ENCODE results near the gene KSR1. TPM values are rescaled to one million over a fixed set of nuclear protein-coding genes. Genes with fewer than 3 reads are reported as not detected.

Gene KSR1
- total and polyA plus RNA-seq, 9 of the 15 experiments (the other 6 are each of a cell fraction or from before 2014, with no cell fraction given) = 1.4 to 51.7 (median 18.4) TPM

DNA sequence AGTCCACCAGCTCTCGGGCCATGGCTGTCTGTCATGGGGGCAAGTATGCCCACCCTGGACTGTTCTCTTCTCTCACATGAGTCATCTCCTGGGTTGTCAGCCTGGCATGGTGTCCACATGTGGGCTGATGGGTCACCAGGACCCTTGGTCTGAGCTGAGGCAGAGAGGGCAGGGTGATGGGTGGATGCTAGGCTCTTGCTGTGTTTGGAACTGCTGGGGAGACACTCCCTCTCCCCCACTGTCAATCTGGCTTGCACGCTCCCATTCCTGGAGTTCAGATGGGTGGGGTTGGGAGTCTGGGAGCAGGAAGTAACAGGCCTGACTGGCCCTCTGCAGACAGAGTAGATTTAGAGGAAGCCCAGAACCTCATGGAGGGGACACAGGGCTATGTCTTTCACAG is 28.9 kb downstream of the KSR1 start:
- POLR2A ChIA-PET = interaction anchor here (0.5 to 1.3 kb wide), 2 partner anchors 12 to 335 kb away, joined by 3 read pairs; no protein-coding TSS in a partner anchor
- H4K20me1 ChIP-seq (replicated peaks; ENCODE audit: control insufficient read depth, insufficient read depth, low read length) = no peaks in the 10 kb centered on the region

More for the DNA sequence above, 28.9 kb downstream of the KSR1 start:
- TF ChIP-seq HNRNPL (IDR thresholded peaks at IDR 0.05; ENCODE audit: low read depth, low read length) = no peak
- no peak for TF ChIP-seq GTF2A2 (tag; IDR thresholded peaks at IDR 0.05)
- no peak for TF ChIP-seq ZNF79 (CRISPR knock-in tag; IDR thresholded peaks at IDR 0.05; ENCODE audit: low read depth)
- TF ChIP-seq NR2C1 (IDR thresholded peaks at IDR 0.05) = no peak
- TF ChIP-seq NR2C1 (tag; IDR thresholded peaks at IDR 0.05) = no peak
- TF ChIP-seq STAG1 (CRISPR knock-in tag; IDR thresholded peaks at IDR 0.05; ENCODE audit: borderline replicate concordance) = no peak
- no peak for TF ChIP-seq MTA1 (IDR thresholded peaks at IDR 0.05; ENCODE audit: borderline replicate concordance)
- TF ChIP-seq, protein P1, sequence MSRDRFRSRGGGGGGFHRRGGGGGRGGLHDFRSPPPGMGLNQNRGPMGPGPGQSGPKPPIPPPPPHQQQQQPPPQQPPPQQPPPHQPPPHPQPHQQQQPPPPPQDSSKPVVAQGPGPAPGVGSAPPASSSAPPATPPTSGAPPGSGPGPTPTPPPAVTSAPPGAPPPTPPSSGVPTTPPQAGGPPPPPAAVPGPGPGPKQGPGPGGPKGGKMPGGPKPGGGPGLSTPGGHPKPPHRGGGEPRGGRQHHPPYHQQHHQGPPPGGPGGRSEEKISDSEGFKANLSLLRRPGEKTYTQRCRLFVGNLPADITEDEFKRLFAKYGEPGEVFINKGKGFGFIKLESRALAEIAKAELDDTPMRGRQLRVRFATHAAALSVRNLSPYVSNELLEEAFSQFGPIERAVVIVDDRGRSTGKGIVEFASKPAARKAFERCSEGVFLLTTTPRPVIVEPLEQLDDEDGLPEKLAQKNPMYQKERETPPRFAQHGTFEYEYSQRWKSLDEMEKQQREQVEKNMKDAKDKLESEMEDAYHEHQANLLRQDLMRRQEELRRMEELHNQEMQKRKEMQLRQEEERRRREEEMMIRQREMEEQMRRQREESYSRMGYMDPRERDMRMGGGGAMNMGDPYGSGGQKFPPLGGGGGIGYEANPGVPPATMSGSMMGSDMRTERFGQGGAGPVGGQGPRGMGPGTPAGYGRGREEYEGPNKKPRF (IDR thresholded peaks at IDR 0.05; ENCODE audit: low read depth, low read length) = no peak
- TF ChIP-seq ASH1L (IDR thresholded peaks at IDR 0.05; ENCODE audit: borderline replicate concordance, low read depth, partially characterized antibody) = no peak
- TF ChIP-seq GATA2 (CRISPR knock-in tag; IDR thresholded peaks at IDR 0.05) = no peak
- TF ChIP-seq ZSCAN32 (CRISPR knock-in tag; IDR thresholded peaks at IDR 0.05) = no peak
- no peak for TF ChIP-seq ESRRB (CRISPR knock-in tag; IDR thresholded peaks at IDR 0.05; ENCODE audit: borderline replicate concordance)
- no peak for TF ChIP-seq CAMTA2 (CRISPR knock-in tag; conservative IDR thresholded peaks at IDR 0.05)
- no peak for TF ChIP-seq SPI1 (IDR thresholded peaks at IDR 0.05; ENCODE audit: borderline replicate concordance, low read depth, low read length)
- no TSS peak for BruUV-seq (replicated peaks)
- CTCF ChIA-PET (ENCODE audit: low intra/inter-chr PET ratio) = no interaction called here
- in situ Hi-C loops (cut with MboI) (no loop called here), intact Hi-C loops (cut with micrococcal nuclease) (no loop called here)
- no peak overlapping the region for H3K4me3 ChIP-seq
- peaks cover 10 to 12% of the 10 kb centered on the region in 2 experiments; a peak in 4 of 5 replicates for H3K4me1 ChIP-seq (replicated peaks in 1 of 2; ENCODE audit: control insufficient read depth in 2 of 2, insufficient read depth in 2 of 2, low read length in 2 of 2)
- no peak overlapping the region for H2AFZ ChIP-seq (ENCODE audit: low read depth, low read length)
- H3K36me3 ChIP-seq (ENCODE audit: control insufficient read depth, insufficient read depth, low read length) = peaks cover 34% of the 10 kb centered on the region
- 87% methylated on average over 2 of the region's 2 CpGs for WGBS (ENCODE audit: insufficient coverage, low coverage, missing lambda C conversion rate)
- H3K27me3 ChIP-seq (ENCODE audit: control insufficient read depth in 2 of 2, insufficient read depth in 2 of 2, low read length in 2 of 2) = no peaks in the 10 kb centered on the region
- ATAC-seq = no peak
- H3K4me2 ChIP-seq (ENCODE audit: insufficient read depth, low read length) = no peak overlapping the region
- FAIRE-seq = no peak
- peaks cover 57% of the 10 kb centered on the region for H3K79me2 ChIP-seq (ENCODE audit: control insufficient read depth, insufficient read depth, low read length)
- 0 out of 2 replicates have a peak, but pooled peaks cover 3% of the 10 kb centered on the region for H3K9me3 ChIP-seq (replicated peaks; ENCODE audit: control insufficient read depth, insufficient read depth, low read depth, low read length)
- DNase-seq (ENCODE audit: extremely low read depth in 1 of 4, low spot score in 3 of 4) = no peak
- H3K9me1 ChIP-seq (ENCODE audit: control insufficient read depth, insufficient read depth, low read length) = no peaks in the 10 kb centered on the region
- no peak overlapping the region; the same call in 2 of the 3 replicates for H3K27ac ChIP-seq (ENCODE audit: extremely low read depth, low read depth, low read length)
- peak overlapping the region in 1 of 2 experiments; percentile 37; a peak in 1 of 4 replicates for H3K9ac ChIP-seq (ENCODE audit: insufficient read depth in 1 of 2, low read depth in 2 of 2, low read length in 2 of 2)
